HG03025 (cell line): ENCODE results near the gene IL33.

Experiments
- ATAC-seq: cut with Tn5 transposase; IDR thresholded peaks from one replicate; pipeline ENCODE4 v1.9.1; 2021; ENCODE audit warnings: mild to moderate bottlenecking, moderate library complexity; ENCODE audit not compliant: unreplicated experiment, low FRiP score

IL33 gene

GRCh38 chr9:6277417-6277816 lies 61.8 kb downstream of the IL33 start:
- no peak for ATAC-seq

DNA sequence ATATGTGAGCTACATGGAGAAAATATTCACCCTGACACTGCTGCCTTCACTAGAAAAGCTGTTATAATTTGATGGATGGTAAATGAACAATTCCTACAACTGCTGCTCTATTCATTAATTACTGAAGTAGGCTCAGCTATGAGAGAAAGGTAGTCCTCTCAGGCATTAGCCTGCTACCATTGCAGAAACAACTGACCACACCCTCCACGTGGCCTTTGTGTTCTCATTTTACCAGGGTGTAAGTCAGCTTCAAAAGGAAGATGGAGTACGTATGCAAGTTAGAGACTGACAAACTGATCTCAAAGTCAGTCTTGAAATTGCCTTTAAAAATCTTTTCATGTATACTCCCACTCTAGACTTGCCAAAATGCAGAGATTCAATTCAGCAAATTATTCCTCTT lies 86.3 kb downstream of the IL33 start:
- ATAC-seq = no peak

GRCh38 chr9:6302417-6302816 lies 86.8 kb downstream of the IL33 start:
- no peak for ATAC-seq

DNA sequence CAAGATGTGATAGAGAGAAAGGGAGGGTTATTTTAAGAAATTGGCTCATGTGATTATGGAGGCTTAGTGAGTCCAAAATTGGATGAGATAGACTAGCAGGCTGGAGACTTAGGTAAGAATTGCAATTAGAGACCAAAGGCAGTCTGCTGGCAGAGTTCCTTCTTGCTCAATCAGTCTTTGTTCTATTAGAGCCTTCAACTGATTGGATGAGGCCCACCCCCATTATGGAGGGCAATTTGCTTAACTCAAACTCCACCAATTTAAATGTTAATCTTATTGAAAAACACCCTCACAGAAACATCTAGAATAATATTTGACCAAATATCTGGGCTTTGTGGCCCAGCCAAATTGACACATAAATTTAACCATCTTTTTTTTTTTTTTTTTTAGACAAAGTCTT lies 88.6 kb downstream of the IL33 start:
- ATAC-seq = no peak

DNA sequence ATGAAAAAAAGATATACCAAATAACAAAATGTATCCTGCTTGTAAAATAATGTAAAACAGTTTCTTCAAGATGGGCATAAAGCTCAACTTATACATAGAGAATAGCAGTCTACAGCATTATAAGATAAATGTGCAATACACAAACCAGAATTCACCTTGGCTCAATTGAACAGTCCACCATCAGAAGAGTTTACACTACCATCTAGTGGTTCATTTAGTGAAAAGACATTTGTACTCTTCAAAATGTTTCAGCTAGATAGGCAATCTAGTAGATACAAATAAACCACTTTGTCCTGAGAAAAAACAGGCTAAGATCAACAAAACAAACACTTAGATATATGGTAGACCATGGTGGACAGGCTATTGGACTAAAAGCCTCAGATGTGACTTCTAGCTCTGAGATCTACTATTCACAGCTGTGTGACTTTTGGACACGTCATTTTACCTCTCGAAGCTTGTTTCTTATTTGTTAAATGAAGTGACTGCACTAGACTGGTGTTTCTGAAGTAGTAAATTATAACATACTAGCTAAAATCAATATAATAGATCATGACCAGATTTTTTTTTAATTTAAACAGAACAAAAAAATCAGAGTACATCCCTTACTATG lies 90.5 kb downstream of the IL33 start:
- no peak for ATAC-seq
